ENCODE data around the gene RIPK4.
"Not testable (repeated sequence)": the region's sequence is repeated elsewhere in the genome, so short reads cannot be mapped to it uniquely, and the experiment has no call there.

The RIPK4 gene

GRCh38 chr21:41802198-41802584 is 35.3 kb upstream of the RIPK4 start:
- TF ChIP-seq POLR2A (IDR thresholded peaks at IDR 0.05; ENCODE audit: low read depth, low read length): no peak
- DNase-seq (ENCODE audit: insufficient read length, low spot score) (no peak), FAIRE-seq (no peak)

DNA sequence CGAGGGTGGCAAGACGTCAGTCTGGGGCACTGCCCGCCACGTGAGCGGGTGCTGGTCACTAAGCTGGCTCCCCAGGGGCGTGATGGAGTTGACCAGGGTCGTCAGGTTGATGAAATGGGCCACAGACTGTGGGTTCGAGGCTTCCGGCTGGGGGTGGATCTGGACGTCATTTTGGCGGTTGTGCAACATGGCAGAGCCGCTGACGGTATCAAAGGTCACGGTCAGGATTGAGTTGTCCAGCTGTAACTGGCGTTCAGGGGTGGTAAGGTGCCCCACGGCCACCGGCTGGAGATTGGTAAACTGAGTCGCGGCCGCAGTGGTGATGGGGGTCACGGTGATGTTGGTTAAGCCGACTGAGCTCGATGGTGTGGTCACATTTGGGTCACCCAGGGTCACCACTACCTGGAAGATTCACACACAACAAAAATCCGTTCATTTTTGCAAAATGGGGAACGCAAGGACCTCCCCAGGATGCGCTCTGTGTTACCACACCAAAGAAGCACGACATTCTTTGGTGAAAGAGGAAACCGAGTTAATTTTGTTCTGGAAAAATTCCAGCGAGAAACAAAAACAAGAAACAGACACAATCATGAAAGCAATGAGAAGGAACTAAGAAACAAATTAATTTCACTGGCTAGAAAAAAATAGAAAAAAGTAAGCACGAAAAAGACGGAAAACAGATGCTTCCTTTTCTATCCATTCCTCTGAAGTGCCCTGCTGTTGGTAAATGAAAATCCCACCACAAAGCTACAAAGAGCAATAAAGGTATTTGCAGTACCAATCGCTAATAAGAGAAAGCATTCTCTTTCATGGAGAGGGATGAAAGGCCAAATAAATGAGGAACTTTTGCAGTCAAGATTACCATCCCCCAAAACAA is 34.7 kb upstream of the RIPK4 start:
- DNase-seq (ENCODE audit: insufficient read length, low spot score): no peak
- TF ChIP-seq POLR2A (IDR thresholded peaks at IDR 0.05; ENCODE audit: low read depth, low read length): no peak
- FAIRE-seq: no peak

DNA sequence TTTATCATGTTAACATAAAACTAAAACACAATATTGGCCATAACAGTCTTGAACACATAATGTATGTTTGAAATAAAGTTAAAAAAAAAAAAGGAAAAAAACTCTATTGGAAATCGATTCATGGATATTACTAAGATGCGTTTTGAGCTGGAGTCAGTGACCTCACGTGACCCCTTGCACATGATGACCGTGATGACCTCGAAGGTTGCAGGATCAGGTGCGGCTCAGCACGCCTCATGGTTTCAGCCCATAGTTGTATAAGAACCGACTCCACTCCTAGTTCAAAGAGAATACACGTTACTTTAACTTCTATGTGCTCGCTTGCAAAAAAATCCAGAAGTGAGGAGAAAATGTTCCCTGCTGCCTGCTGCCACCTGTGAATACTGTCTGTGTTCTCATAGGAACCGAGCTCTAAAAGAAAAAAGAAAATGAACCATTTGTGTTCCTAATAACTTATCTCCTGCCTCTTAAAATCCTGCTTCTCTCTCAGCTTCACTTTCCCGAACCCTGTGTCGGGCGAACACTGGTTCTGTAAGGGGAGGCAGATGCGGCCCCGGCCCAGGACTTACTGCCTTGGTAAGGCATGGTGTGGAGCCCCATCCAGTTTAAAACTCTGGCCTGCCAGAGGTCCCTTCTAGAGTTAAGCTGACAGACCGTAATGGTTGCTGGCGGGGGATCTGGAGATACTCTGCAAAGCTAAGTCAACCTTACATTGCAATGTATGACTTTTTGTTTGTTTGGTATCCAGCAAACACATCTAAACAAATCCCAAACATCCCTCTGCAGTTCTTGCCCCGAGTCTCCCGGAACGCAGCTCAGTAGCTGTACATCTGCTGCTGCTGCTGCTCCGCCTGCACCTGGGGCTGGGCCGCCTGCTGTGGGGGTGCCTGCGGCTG is 33.8 kb upstream of the RIPK4 start:
- FAIRE-seq (no peak), DNase-seq (ENCODE audit: insufficient read length, low spot score) (no peak)
- no peak for TF ChIP-seq POLR2A (IDR thresholded peaks at IDR 0.05; ENCODE audit: low read depth, low read length)

- TF ChIP-seq POLR2A (IDR thresholded peaks at IDR 0.05; ENCODE audit: low read depth, low read length): no peak
- DNase-seq (ENCODE audit: insufficient read length, low spot score) (no peak), FAIRE-seq (no peak)
Observed at GRCh38 chr21:41799763-41800162, 32.9 kb upstream of the RIPK4 start.

- TF ChIP-seq POLR2A (IDR thresholded peaks at IDR 0.05; ENCODE audit: low read depth, low read length): no peak
- FAIRE-seq: no peak
Observed at GRCh38 chr21:41798326-41798725, 31.5 kb upstream of the RIPK4 start.

GRCh38 chr21:41796476-41797080 is 29.7 kb upstream of the RIPK4 start:
- FAIRE-seq: no peak
- DNase-seq (ENCODE audit: insufficient read length, low spot score): no peak
- no peak for TF ChIP-seq POLR2A (IDR thresholded peaks at IDR 0.05; ENCODE audit: low read depth, low read length)

More at GRCh38 chr21:41798326-41798725, 31.5 kb upstream of the RIPK4 start:
- DNase-seq (ENCODE audit: insufficient read length, low spot score): no peak

- no peak for TF ChIP-seq POLR2A (IDR thresholded peaks at IDR 0.05; ENCODE audit: low read depth, low read length)
- DNase-seq (ENCODE audit: insufficient read length, low spot score) (no peak), FAIRE-seq (no peak)
Observed at GRCh38 chr21:41795726-41796125, 28.9 kb upstream of the RIPK4 start.

- no peak for DNase-seq (ENCODE audit: insufficient read length, low spot score)
- FAIRE-seq: no peak
Observed at GRCh38 chr21:41794600-41794999, 27.7 kb upstream of the RIPK4 start.

GRCh38 chr21:41792711-41793110 is 25.9 kb upstream of the RIPK4 start:
- no peak for TF ChIP-seq POLR2A (IDR thresholded peaks at IDR 0.05; ENCODE audit: low read depth, low read length)
- DNase-seq (ENCODE audit: insufficient read length, low spot score) (no peak), FAIRE-seq (no peak)

More at GRCh38 chr21:41794600-41794999, 27.7 kb upstream of the RIPK4 start:
- no peak for TF ChIP-seq POLR2A (IDR thresholded peaks at IDR 0.05; ENCODE audit: low read depth, low read length)

GRCh38 chr21:41786509-41786987 is 19.7 kb upstream of the RIPK4 start:
- TF ChIP-seq POLR2A (IDR thresholded peaks at IDR 0.05; ENCODE audit: low read depth, low read length): no peak
- FAIRE-seq: no peak
- DNase-seq (ENCODE audit: insufficient read length, low spot score): no peak

DNA sequence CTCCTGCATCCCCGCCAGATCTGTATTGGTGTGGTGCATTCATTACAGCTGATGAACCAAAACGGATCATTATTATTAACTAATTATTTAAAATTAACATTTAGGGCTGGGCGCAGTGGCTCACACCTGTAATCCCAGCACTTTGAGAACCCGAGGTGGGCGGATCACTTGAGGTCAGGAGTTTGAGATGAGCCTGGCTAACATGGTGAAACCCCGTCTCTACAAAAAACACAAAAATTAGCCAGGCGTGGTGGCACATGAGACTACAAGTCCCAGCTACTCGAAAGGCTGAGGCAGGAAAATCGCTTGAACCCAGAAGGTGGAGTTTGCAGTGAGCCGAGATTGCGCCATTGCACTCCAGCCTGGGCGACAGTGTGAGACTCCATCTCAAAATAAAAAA is 18.4 kb upstream of the RIPK4 start:
- DNase-seq (ENCODE audit: insufficient read length, low spot score); FAIRE-seq: not testable (repeated sequence)

DNA sequence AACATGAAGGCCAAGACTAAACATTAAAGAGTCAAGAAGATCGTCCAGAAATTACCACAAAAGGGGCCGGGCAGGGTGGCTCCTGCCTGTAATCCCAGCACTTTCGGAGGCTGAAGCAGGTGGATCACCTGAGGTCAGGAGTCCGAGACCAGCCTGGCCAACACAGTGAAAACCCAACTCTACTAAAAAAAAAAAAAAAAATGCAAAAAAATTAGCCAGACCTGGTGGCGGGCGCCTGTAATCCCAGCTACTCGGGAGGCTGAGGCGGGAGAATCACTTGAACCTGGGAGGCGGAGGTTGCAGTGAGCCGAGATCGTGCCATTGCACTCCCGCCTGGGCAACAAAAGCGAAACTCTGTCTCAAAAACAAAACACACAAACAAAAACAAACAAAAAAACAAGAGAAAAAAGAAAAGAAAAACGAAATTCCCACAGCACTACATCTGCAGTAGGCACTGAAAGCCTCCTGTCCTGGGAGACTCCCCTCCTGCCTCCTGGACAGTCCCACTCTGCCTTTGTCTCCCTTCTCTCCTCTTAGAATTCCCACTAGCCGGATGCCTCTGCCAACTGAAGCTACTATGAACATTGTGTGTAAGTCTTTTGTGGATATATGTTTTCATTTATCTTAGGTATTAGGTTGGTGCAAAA is 17.7 kb upstream of the RIPK4 start:
- no peak for TF ChIP-seq POLR2A (IDR thresholded peaks at IDR 0.05; ENCODE audit: low read depth, low read length)
- DNase-seq (ENCODE audit: insufficient read length, low spot score): no peak
- FAIRE-seq: no peak

DNA sequence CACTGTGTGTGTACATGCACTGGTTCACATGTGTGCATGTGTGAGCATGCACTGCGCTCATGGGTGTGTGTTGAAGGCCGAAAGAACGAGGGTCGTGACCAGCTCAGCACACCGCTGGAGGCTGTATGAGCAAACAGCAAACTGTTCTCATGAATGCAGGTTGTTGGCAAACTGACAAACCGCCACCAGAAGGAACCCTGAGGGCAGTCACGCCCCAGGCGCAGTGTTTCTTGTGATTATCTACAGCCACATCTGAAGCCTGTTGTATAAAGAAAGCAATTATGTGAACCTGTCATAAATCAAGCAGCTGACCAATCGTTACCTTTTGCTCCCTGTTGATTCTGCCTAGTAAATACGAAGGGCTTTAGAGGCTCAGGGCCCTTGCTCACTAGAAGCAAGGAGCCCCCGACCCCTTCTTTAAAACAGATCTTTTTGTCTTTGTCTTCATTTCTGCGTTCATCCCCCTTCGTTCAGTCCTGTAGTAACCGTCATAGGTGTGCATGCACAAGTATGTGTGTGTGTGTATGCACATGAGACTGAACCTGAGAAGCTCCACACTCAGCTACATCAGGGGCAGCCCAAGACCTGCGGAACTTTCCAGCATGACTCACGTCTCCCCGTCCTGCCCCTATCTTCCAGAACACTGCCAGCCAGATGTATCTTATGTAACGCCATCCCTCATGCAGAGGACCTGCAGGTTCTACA is 16.8 kb upstream of the RIPK4 start:
- TF ChIP-seq POLR2A (IDR thresholded peaks at IDR 0.05; ENCODE audit: low read depth, low read length): no peak
- FAIRE-seq: peak; percentile 81
- DNase-seq (ENCODE audit: insufficient read length, low spot score): peak; percentile 54

Measured in H54 (cell line).